Neural progenitor cell (in vitro differentiated cells): ENCODE measurements around the gene TAS2R41. TPM values are rescaled to one million over a fixed set of nuclear protein-coding genes. Genes with fewer than 3 reads are reported as not detected.

Source experiments
- DNase-seq: peaks from one replicate; pipeline ENCODE4 v3.0.0-alpha.2; 2016; ENCODE audit warnings: low spot score
- H2AFZ ChIP-seq: fragments of 200-600 bp; sonication (generic); replicated peaks from 2 replicates; pipeline ENCODE4 v1.6.1; 2016; ENCODE audit warnings: antibody characterized with exemption
- H3F3A ChIP-seq: fragments of 200-600 bp; sonication (generic); 2 replicates; pipeline ENCODE4 v1.6.1; 2016; ENCODE audit warnings: antibody characterized with exemption, low read depth
- H3K27ac ChIP-seq: fragments of 200-600 bp; sonication (generic); 2 replicates; pipeline ENCODE4 v1.5.1; 2016; ENCODE audit warnings: mild to moderate bottlenecking
- H3K27me3 ChIP-seq: fragments of 200-600 bp; sonication (generic); 2 replicates; pipeline ENCODE4 v1.6.1; 2016; ENCODE audit warnings: mild to moderate bottlenecking, moderate library complexity
- H3K36me3 ChIP-seq: fragments of 200-600 bp; sonication (generic); 2 replicates; pipeline ENCODE4 v1.5.1; 2016
- H3K4me1 ChIP-seq: fragments of 200-600 bp; sonication (generic); 2 replicates; pipeline ENCODE4 v1.6.1; 2016; ENCODE audit warnings: mixed run types
- H3K4me2 ChIP-seq: fragments of 200-600 bp; sonication (generic); 2 replicates; pipeline ENCODE4 v1.6.1; 2016
- H3K4me3 ChIP-seq: fragments of 200-600 bp; sonication (generic); 2 replicates; pipeline ENCODE4 v1.5.1; 2016
- H3K79me2 ChIP-seq: fragments of 200-600 bp; sonication (generic); 2 replicates; pipeline ENCODE4 v1.6.1; 2016; ENCODE audit warnings: low read depth
- H3K9ac ChIP-seq: fragments of 200-600 bp; sonication (generic); 2 replicates; pipeline ENCODE4 v1.6.1; 2016
- H3K9me3 ChIP-seq: fragments of 200-600 bp; sonication (generic); 2 replicates; pipeline ENCODE4 v1.5.1; 2016; ENCODE audit warnings: low read depth
- H4K20me1 ChIP-seq: fragments of 200-600 bp; sonication (generic); 2 replicates; pipeline ENCODE4 v1.6.1; 2016; ENCODE audit warnings: low read depth
- H3K27ac Mint-ChIP-seq: 3 replicates; pipeline ENCODE4 v1.8.0; 2021; ENCODE audit warnings: mixed read lengths
- H3K27me3 Mint-ChIP-seq: 2 replicates; pipeline ENCODE4 v1.8.0; 2022; ENCODE audit warnings: low read depth, mild to moderate bottlenecking, inconsistent platforms, moderate library complexity, mixed read lengths; ENCODE audit not compliant: insufficient read depth
- H3K36me3 Mint-ChIP-seq: 3 replicates; pipeline ENCODE4 v1.8.0; 2021; ENCODE audit warnings: mixed read lengths
- H3K4me1 Mint-ChIP-seq: 3 replicates; pipeline ENCODE4 v1.8.0; 2021; ENCODE audit warnings: mixed read lengths
- H3K4me3 Mint-ChIP-seq: 3 replicates; pipeline ENCODE4 v1.8.0; 2021; ENCODE audit warnings: mild to moderate bottlenecking, moderate library complexity, mixed read lengths
- H3K9me3 Mint-ChIP-seq: 3 replicates; pipeline ENCODE4 v1.8.0; 2020; ENCODE audit warnings: mixed read lengths
- EZH2 ChIP-seq: fragments of 200-600 bp; sonication (generic); IDR thresholded peaks from 2 replicates; pipeline ENCODE4 v1.6.1; 2017; ENCODE audit warnings: antibody characterized with exemption, mild to moderate bottlenecking, moderate library complexity
- EZH2phosphoT487 ChIP-seq: fragments of 200-600 bp; sonication (generic); IDR thresholded peaks from 2 replicates; pipeline ENCODE4 v1.6.1; 2017; ENCODE audit warnings: antibody characterized with exemption
- total RNA-seq: library from RNA; depleted of rRNA; stranded (reverse); fragments of >200 nt; gene quantifications from 2 replicates; pipeline ENCODE4 v1.2.3, GENCODE V29; 2015; ENCODE audit warnings: low replicate concordance
- TF ChIP-seq, protein P1 (sequence below): fragments of 200-600 bp; sonication (generic); IDR thresholded peaks from 2 replicates; pipeline ENCODE4 v1.5.1; 2017; ENCODE audit warnings: antibody characterized with exemption, mild to moderate bottlenecking

Gene TAS2R41
- total RNA-seq, 1 donor from 2014 or later: not detected

DNA sequence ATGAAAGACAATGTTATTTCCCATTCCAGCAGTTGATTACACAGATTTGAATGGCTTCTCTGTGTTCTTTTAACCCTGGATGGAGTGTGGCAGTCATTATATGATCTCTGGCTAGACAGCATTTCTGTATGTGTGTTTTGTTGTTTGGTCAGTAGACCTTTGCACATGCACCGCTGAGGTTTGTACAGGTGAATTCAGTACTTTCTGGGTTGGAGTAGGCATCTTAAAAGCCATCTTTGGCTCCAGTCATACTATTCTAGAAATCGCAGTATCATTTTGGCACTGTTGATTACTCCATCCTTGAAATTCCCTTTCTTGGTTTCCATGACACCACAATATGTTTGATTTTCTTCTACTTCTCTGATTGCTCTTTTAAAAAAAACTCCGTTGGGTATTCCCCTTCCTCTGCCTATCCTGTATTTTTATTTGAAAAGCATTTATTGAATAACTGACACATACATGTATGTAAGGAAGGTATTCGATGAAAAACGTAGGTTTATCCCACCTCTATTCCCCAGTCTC is 29.9 kb downstream of the TAS2R41 start:
- Histone ChIP-seq H4K20me1 (no peaks in the 10 kb centered on the region), H3F3A (no peaks in the 10 kb centered on the region), H3K4me2 (no peak overlapping the region), H3K79me2 (no peaks in the 10 kb centered on the region), H2AFZ (no peak overlapping the region), H3K4me1 (no peaks in the 10 kb centered on the region), H3K4me3 (no peak overlapping the region), H3K9me3 (no peaks in the 10 kb centered on the region), H3K36me3 (no peaks in the 10 kb centered on the region), H3K27me3 (no peaks in the 10 kb centered on the region), H3K9ac (no peak overlapping the region), H3K27ac (no peak overlapping the region)
- Mint-ChIP-seq H3K27ac (no peak overlapping the region), H3K4me3 (no peak overlapping the region), H3K9me3 (peaks cover 5% of the 10 kb centered on the region), H3K27me3 (peaks cover 3% of the 10 kb centered on the region), H3K36me3 (no peaks in the 10 kb centered on the region), H3K4me1 (peaks cover 11% of the 10 kb centered on the region)
- no peak for DNase-seq
- TF ChIP-seq EZH2phosphoT487 (no peak), EZH2 (no peak)
- TF ChIP-seq, protein P1, sequence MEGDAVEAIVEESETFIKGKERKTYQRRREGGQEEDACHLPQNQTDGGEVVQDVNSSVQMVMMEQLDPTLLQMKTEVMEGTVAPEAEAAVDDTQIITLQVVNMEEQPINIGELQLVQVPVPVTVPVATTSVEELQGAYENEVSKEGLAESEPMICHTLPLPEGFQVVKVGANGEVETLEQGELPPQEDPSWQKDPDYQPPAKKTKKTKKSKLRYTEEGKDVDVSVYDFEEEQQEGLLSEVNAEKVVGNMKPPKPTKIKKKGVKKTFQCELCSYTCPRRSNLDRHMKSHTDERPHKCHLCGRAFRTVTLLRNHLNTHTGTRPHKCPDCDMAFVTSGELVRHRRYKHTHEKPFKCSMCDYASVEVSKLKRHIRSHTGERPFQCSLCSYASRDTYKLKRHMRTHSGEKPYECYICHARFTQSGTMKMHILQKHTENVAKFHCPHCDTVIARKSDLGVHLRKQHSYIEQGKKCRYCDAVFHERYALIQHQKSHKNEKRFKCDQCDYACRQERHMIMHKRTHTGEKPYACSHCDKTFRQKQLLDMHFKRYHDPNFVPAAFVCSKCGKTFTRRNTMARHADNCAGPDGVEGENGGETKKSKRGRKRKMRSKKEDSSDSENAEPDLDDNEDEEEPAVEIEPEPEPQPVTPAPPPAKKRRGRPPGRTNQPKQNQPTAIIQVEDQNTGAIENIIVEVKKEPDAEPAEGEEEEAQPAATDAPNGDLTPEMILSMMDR: no peak

DNA sequence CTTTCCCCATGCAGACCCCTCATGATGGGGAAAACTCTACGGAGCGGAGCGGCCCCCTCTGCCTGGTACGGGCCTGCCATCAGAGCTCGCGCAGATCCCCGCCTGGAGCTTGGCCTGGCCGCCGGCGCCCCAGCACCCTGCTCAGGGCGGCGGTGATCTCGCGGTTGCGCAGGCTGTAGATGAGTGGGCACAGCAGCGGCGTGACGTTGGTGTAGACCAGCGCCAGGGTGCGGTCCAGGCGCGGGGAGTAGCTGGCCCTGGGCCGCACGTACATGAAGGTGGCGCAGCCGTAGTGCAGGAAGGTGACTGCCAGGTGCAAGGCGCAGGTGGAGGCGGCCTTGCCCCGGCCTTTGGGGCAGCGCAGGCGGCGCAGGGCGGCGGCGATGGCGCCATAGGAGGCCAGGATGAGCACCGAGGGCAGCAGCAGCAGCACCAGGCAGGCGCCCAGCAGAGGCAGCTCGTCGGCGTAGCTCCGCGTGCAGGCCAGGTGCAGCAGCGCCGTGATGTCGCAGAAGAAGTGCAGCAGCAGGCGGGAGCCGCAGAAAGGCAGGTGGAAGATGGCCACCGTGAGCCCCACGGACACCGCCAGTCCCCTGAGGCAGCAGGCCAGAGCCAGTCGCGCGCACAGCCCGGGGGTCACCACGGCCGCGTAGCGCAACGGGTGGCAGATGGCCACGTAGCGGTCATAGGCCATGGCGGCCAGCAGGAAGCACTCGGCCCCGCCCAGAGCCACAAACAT is 33.4 kb downstream of the TAS2R41 start:
- Mint-ChIP-seq H3K9me3 (peaks cover 10% of the 10 kb centered on the region), H3K27ac (no peak overlapping the region), H3K36me3 (no peaks in the 10 kb centered on the region), H3K4me1 (no peaks in the 10 kb centered on the region), H3K4me3 (no peak overlapping the region), H3K27me3 (peaks cover 8% of the 10 kb centered on the region)
- Histone ChIP-seq H3K27me3 (peaks cover 5% of the 10 kb centered on the region), H3K4me2 (no peak overlapping the region), H2AFZ (no peak overlapping the region), H3K36me3 (no peaks in the 10 kb centered on the region), H3F3A (no peaks in the 10 kb centered on the region), H3K9ac (no peak overlapping the region), H3K27ac (no peak overlapping the region), H4K20me1 (no peaks in the 10 kb centered on the region), H3K4me1 (no peaks in the 10 kb centered on the region), H3K4me3 (no peak overlapping the region), H3K79me2 (no peaks in the 10 kb centered on the region), H3K9me3 (no peaks in the 10 kb centered on the region)
- TF ChIP-seq EZH2: no peak
- TF ChIP-seq EZH2phosphoT487: no peak
- TF ChIP-seq, protein P1: no peak
- no peak for DNase-seq

DNA sequence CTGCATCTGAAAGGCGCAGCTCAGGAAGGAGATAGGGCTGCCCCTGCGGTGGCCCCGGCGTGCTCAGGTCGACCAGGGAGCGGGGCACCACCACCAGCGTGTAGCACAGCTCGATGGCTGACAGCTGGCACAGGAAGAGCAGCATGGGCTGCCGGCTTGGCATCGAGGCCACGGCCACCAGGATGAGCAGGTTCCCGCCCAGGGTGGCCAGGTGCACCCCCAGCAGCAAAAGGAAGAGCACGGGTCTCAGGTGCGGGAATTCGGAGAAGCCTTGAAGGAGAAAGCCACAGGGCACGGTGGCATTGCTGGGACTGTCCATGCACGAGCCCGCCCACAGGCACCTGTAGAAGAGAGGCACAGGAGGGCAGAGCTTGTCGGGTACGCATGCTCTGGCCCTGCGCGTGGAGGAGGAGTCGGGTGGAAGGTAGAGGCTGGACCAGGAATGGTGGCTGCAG is 33.9 kb downstream of the TAS2R41 start:
- H3K27ac Mint-ChIP-seq: no peak overlapping the region
- H3K27me3 Mint-ChIP-seq: peaks cover 8% of the 10 kb centered on the region
- Histone ChIP-seq H4K20me1 (no peaks in the 10 kb centered on the region), H3K79me2 (no peaks in the 10 kb centered on the region), H3K4me1 (no peaks in the 10 kb centered on the region), H3K4me2 (no peak overlapping the region), H3K4me3 (no peak overlapping the region), H3K9ac (no peak overlapping the region), H3K27me3 (peaks cover 10% of the 10 kb centered on the region), H3K9me3 (no peaks in the 10 kb centered on the region), H3K36me3 (no peaks in the 10 kb centered on the region), H3K27ac (no peak overlapping the region), H2AFZ (no peak overlapping the region), H3F3A (no peaks in the 10 kb centered on the region)
- H3K36me3 Mint-ChIP-seq: no peaks in the 10 kb centered on the region
- no peak overlapping the region for H3K4me3 Mint-ChIP-seq
- H3K4me1 Mint-ChIP-seq: no peaks in the 10 kb centered on the region
- DNase-seq: no peak
- TF ChIP-seq EZH2: no peak
- TF ChIP-seq EZH2phosphoT487: no peak
- TF ChIP-seq, protein P1: no peak
- H3K9me3 Mint-ChIP-seq: peaks cover 10% of the 10 kb centered on the region
